ENCODE measurements around the gene SORBS2. TPM values are rescaled to one million over a fixed set of nuclear protein-coding genes. Genes with fewer than 3 reads are reported as not detected.

Gene SORBS2
- total and polyA plus RNA-seq, 7 donors: 7.9 to 1,032 (median 849) TPM

DNA sequence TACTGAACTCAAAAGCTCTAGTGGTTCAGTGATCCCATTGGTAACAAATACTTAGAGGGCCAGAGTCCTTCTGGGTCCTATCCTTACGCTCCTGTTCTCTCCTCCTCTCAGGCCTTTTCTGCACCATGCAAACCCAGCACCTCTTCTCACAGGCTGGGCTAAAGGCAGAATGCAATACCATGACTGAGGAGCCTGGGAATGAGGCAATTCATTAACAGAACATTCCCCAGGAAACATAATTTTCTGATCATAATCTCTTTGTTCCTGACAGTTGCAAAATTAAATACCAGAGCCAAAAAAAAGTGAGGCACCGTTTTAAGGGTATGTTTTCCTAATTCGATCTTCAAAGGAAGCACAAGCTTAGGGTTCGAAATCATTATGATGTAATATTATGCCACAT lies 9.0 kb downstream of the SORBS2 start:
- Histone ChIP-seq H3K9me3 (no peaks in the 10 kb centered on the region), H3K27ac (peak overlapping the region in 3 of 4 donors; percentile 25 to 77 (median 46)), H3K4me3 (no peak overlapping the region), H3K27me3 (no peaks in the 10 kb centered on the region), H3K36me3 (no peaks in the 10 kb centered on the region), H3K4me1 (peaks cover 0 to 33% (median 8%) of the 10 kb centered on the region in 4 donors)
- intact Hi-C loops (cut with DNase I): no loop called here
- 90 to 92% methylated on average over 4 of the region's 4 CpGs for WGBS, 2 donors
- no peak for DNase-seq
- TF ChIP-seq POLR2AphosphoS5 (IDR thresholded peaks at IDR 0.05) (no peak), POLR2A (IDR thresholded peaks at IDR 0.05) (no peak), EP300 (IDR thresholded peaks at IDR 0.05) (no peak)
- TF ChIP-seq, protein P1, sequence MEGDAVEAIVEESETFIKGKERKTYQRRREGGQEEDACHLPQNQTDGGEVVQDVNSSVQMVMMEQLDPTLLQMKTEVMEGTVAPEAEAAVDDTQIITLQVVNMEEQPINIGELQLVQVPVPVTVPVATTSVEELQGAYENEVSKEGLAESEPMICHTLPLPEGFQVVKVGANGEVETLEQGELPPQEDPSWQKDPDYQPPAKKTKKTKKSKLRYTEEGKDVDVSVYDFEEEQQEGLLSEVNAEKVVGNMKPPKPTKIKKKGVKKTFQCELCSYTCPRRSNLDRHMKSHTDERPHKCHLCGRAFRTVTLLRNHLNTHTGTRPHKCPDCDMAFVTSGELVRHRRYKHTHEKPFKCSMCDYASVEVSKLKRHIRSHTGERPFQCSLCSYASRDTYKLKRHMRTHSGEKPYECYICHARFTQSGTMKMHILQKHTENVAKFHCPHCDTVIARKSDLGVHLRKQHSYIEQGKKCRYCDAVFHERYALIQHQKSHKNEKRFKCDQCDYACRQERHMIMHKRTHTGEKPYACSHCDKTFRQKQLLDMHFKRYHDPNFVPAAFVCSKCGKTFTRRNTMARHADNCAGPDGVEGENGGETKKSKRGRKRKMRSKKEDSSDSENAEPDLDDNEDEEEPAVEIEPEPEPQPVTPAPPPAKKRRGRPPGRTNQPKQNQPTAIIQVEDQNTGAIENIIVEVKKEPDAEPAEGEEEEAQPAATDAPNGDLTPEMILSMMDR (IDR thresholded peaks at IDR 0.05): no peak

- peaks cover 0 to 38% (median 19%) of the 10 kb centered on the region in 4 donors for H3K4me1 ChIP-seq
- H3K27me3 ChIP-seq: no peaks in the 10 kb centered on the region
- WGBS, 2 donors: 79 to 88% methylated on average over 4 of the region's 4 CpGs
- peak overlapping the region in 2 of 4 donors; percentile 77 to 80 for H3K27ac ChIP-seq
- H3K9me3 ChIP-seq: no peaks in the 10 kb centered on the region
- TF ChIP-seq, protein P1 (IDR thresholded peaks at IDR 0.05): no peak
- TF ChIP-seq POLR2A (IDR thresholded peaks at IDR 0.05) (no peak), EP300 (IDR thresholded peaks at IDR 0.05) (no peak), POLR2AphosphoS5 (IDR thresholded peaks at IDR 0.05) (no peak)
- no peaks in the 10 kb centered on the region for H3K36me3 ChIP-seq
- no peak overlapping the region for H3K4me3 ChIP-seq
- DNase-seq: no peak
- intact Hi-C loops (cut with DNase I): no loop called here
These were observed 10.5 kb downstream of the SORBS2 start for GRCh38 chr4:185801471-185801870.

- TF ChIP-seq POLR2A (IDR thresholded peaks at IDR 0.05) (no peak), POLR2AphosphoS5 (IDR thresholded peaks at IDR 0.05) (peak in 1 of 4 donors; percentile 5), EP300 (IDR thresholded peaks at IDR 0.05) (no peak)
- TF ChIP-seq, protein P1 (IDR thresholded peaks at IDR 0.05): no peak
- no peak overlapping the region for H3K4me3 ChIP-seq
- H3K36me3 ChIP-seq: no peaks in the 10 kb centered on the region
- DNase-seq: no peak
- peaks cover 0 to 42% (median 26%) of the 10 kb centered on the region in 4 donors for H3K4me1 ChIP-seq
- 94 to 96% methylated on average over 7 of the region's 7 CpGs for WGBS, 2 donors
- intact Hi-C loops (cut with DNase I): no loop called here
- H3K9me3 ChIP-seq: no peaks in the 10 kb centered on the region
- peak overlapping the region in 3 of 4 donors; percentile 73 to 80 (median 77) for H3K27ac ChIP-seq
- H3K27me3 ChIP-seq: no peaks in the 10 kb centered on the region
These were observed 11.6 kb downstream of the SORBS2 start for GRCh38 chr4:185800266-185800945.

DNA sequence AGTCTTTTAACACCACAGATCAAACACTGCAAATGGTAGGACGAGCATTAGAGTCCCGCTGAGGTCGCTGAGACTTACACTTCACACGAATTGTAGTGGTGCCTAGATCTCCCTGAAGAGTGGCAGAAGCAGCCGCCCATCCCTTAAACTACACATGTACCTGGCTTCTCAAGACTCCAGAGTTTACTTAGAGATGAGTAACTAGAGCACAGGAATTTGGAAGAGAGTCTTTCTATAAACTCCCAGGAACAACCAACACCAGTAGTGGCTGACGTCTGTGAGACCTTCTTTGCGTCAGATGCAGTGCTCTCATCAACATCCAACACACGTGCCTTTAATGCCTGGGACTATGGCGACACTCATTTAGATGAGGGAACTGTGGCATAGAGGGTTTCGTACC lies 12.6 kb downstream of the SORBS2 start:
- Histone ChIP-seq H3K4me1 (peaks cover 0 to 51% (median 36%) of the 10 kb centered on the region in 4 donors), H3K27me3 (no peaks in the 10 kb centered on the region), H3K9me3 (no peaks in the 10 kb centered on the region), H3K4me3 (no peak overlapping the region), H3K36me3 (no peaks in the 10 kb centered on the region), H3K27ac (peak overlapping the region in 3 of 4 donors; percentile 73 to 80 (median 77))
- TF ChIP-seq POLR2A (IDR thresholded peaks at IDR 0.05) (no peak), EP300 (IDR thresholded peaks at IDR 0.05) (peak; percentile 55 to 97 (median 86))
- intact Hi-C loops (cut with DNase I): loop anchor here (5.0 kb wide), 1 partner anchor 62 kb away; no protein-coding TSS in a partner anchor
- 92 to 93% methylated on average over 10 of the region's 10 CpGs for WGBS, 2 donors
- DNase-seq: no peak

GRCh38 chr4:185797596-185798338 lies 14.2 kb downstream of the SORBS2 start:
- H3K9me3 ChIP-seq: no peaks in the 10 kb centered on the region
- no peaks in the 10 kb centered on the region for H3K36me3 ChIP-seq

More at GRCh38 chr4:185797596-185798338, 14.2 kb downstream of the SORBS2 start:
- H3K27ac ChIP-seq: peak overlapping the region in 3 of 4 donors; percentile 73 to 80 (median 77)
- TF ChIP-seq POLR2A (IDR thresholded peaks at IDR 0.05): no peak
- DNase-seq: no peak
- H3K4me1 ChIP-seq: peaks cover 0 to 62% (median 42%) of the 10 kb centered on the region in 4 donors
- WGBS, 2 donors: 84 to 86% methylated on average over 8 of the region's 8 CpGs
- H3K4me3 ChIP-seq: peak overlapping the region in 1 of 4 donors; percentile 12
- no peaks in the 10 kb centered on the region for H3K27me3 ChIP-seq
- intact Hi-C loops (cut with DNase I): loop anchor here (5.0 kb wide), 1 partner anchor 60 kb away; no protein-coding TSS in a partner anchor
